HG03135 (cell line): ENCODE results near the gene TMC5.
"Not testable (repeated sequence)": the region's sequence is repeated elsewhere in the genome, so short reads cannot be mapped to it uniquely, and the experiment has no call there.

ENCODE experiments used
- ATAC-seq: cut with Tn5 transposase; IDR thresholded peaks from one replicate; pipeline ENCODE4 v1.9.1; 2021; ENCODE audit warnings: mild to moderate bottlenecking, moderate library complexity; ENCODE audit not compliant: unreplicated experiment

The TMC5 gene

DNA sequence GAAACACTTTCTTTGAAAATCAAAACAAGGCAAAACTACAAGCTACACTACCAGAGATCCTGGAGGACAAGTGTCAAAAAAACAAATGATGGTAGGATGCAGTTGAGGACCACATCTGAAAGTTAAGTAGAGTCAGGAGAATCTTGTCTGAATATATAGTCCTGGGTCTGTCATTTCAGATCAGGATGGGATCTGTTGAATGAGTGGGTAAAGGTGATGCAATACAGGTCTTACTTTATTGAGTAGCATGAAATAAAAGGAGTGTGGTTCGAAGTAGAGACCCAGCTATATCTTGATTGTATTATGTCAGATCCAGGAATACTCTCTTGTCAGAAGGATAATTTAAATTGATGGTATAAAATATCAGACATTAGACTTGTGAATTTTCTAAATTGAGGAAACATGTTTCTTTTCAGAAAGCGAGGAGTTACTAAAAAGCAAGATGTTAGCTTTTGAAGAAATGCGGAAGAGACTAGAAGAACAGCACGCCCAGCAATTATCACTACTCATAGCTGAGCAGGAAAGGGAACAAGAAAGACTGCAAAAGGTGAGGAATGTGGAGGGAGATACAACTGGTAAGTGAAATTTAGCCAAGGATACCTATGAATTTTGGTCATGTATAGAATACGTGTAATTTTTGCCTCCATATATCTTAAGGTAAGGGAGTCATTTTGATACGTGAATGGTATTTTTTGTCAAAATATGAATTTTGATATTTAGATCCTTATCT is 122.7 kb downstream of the TMC5 start:
- no peak for ATAC-seq

DNA sequence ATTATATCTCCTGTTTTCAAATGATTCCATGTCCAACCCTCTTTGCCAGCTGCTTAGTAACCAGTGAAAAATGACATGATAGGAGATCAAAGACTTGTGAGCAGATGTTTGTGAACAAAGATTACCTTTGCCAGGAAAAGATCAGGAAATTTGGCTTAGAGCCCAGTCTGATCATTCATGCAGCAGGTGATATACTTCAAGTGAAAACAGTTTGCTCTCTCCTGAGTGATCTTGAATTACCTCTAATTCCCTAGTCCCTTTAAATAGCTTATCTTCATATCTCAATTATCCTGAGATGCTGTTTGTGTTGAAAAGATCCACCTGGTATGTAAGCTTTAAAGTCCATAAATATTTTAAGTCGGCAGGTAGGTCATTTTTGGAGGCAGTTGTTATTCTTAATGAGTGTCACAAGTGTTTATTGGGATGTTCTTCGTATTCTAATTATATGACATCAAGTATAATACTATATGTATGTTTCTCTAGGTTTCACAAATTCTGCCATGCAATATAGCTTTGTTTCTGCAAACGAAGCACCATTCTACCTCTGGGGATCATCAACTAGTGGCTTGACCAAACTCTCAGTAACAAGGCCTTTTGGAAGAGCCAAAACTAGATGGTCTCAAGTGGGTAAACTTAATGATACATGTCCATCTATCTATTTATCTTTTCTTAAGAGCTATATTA is 124.6 kb downstream of the TMC5 start:
- no peak for ATAC-seq

- not testable (repeated sequence) for ATAC-seq
Observed at GRCh38 chr16:19543278-19543996, 125.8 kb downstream of the TMC5 start.

DNA sequence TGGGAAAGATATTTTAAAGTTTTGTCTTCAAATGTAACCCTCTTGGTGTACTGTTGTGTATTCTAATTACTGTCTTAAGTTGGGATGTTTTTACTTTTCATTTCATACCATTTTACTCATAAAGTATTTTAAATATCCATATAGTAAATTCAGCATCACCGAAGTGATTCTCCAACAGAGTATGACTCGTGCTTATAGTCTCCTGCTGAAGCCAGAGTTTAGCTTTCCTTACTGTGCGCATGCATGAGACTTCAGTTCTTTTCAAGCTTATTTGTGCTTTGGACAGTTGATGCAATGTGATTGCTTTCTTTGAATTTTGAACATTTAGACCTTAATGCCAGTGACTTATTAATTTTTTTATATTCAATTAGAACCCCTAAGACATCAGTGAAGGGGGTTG is 130.5 kb downstream of the TMC5 start:
- no peak for ATAC-seq
